GM23248 (cell line): Measurements from ENCODE around the gene FRMD3. TPM values are rescaled to one million over a fixed set of nuclear protein-coding genes. Genes with fewer than 3 reads are reported as not detected.

Source experiments
- DNase-seq: peaks from one replicate; pipeline ENCODE4 v3.0.0-alpha.2; 2015
- H2AFZ ChIP-seq: fragments of 200-600 bp; sonication (generic); 2 replicates; pipeline ENCODE4 v1.6.1; 2016; ENCODE audit warnings: antibody characterized with exemption
- H3F3A ChIP-seq: fragments of 200-600 bp; sonication (generic); 2 replicates; pipeline ENCODE4 v1.6.1; 2016; ENCODE audit warnings: mild to moderate bottlenecking, antibody characterized with exemption, mixed run types; ENCODE audit not compliant: insufficient read depth
- H3K27ac ChIP-seq: fragments of 200-600 bp; sonication (generic); 2 replicates; pipeline ENCODE4 v1.5.1; 2016; ENCODE audit warnings: mild to moderate bottlenecking
- H3K27me3 ChIP-seq: fragments of 200-600 bp; sonication (generic); replicated peaks from 2 replicates; pipeline ENCODE4 v1.6.1; 2016; ENCODE audit warnings: mild to moderate bottlenecking; ENCODE audit not compliant: insufficient read depth
- H3K36me3 ChIP-seq: fragments of 200-600 bp; sonication (generic); 2 replicates; pipeline ENCODE4 v1.6.1; 2016; ENCODE audit warnings: low read depth, mild to moderate bottlenecking
- H3K4me1 ChIP-seq: fragments of 200-600 bp; sonication (generic); 2 replicates; pipeline ENCODE4 v1.6.1; 2016; ENCODE audit warnings: mild to moderate bottlenecking; ENCODE audit not compliant: insufficient read depth
- H3K4me2 ChIP-seq: fragments of 200-600 bp; sonication (generic); one replicate; pipeline ENCODE4 v1.6.1; 2016; ENCODE audit warnings: mild to moderate bottlenecking; ENCODE audit not compliant: unreplicated experiment
- H3K4me3 ChIP-seq: fragments of 200-600 bp; sonication (generic); 2 replicates; pipeline ENCODE4 v1.5.1; 2016; ENCODE audit warnings: mild to moderate bottlenecking
- H3K79me2 ChIP-seq: fragments of 200-600 bp; sonication (generic); 2 replicates; pipeline ENCODE4 v1.6.1; 2016; ENCODE audit warnings: mild to moderate bottlenecking; ENCODE audit not compliant: insufficient read depth
- H3K9ac ChIP-seq: fragments of 200-600 bp; sonication (generic); 2 replicates; pipeline ENCODE4 v1.6.1; 2016; ENCODE audit warnings: mild to moderate bottlenecking
- H3K9me2 ChIP-seq: fragments of 200-600 bp; sonication (generic); 2 replicates; pipeline ENCODE4 v1.6.1; 2016; ENCODE audit warnings: mixed run types, mild to moderate bottlenecking, moderate library complexity; ENCODE audit not compliant: insufficient read depth
- H3K9me3 ChIP-seq: fragments of 200-600 bp; sonication (generic); one replicate; pipeline ENCODE4 v1.6.1; 2017; ENCODE audit warnings: low read depth
- H4K20me1 ChIP-seq: fragments of 200-600 bp; sonication (generic); 2 replicates; pipeline ENCODE4 v1.6.0; 2016; ENCODE audit not compliant: insufficient read depth
- EZH2 ChIP-seq: fragments of 200-600 bp; sonication (generic); IDR thresholded peaks from 2 replicates; pipeline ENCODE4 v1.6.1; 2018; ENCODE audit warnings: antibody characterized with exemption, mild to moderate bottlenecking; ENCODE audit not compliant: insufficient read depth, poor library complexity, severe bottlenecking
- EZH2phosphoT487 ChIP-seq: fragments of 200-600 bp; sonication (generic); IDR thresholded peaks from 2 replicates; pipeline ENCODE4 v1.6.1; 2018; ENCODE audit warnings: antibody characterized with exemption, moderate library complexity, mild to moderate bottlenecking, low read depth; ENCODE audit not compliant: insufficient read depth
- WGBS, 2 experiments: methylation state at CpG; one replicate each; pipeline ENCODE4 v1.1.6; 2015 to 2017; ENCODE audit warnings: low lambda C conversion rate in 2 of 2, low coverage in 1 of 2; ENCODE audit errors: missing lambda C conversion rate in 2 of 2; 5-methylcytosine and 5-hydroxymethylcytosine counted together
- in situ Hi-C: fragments of 300-500 bp; cut with MboI; formaldehyde crosslinking; loops from 2 replicates; pipeline ENCODE4 v1.15.0; 2020
- polyA plus RNA-seq: library from polyadenylated mRNA; unstranded; fragments of >200 nt; fragmentation: Nextera tagmentation; extraction: Ambion mirVana; gene quantifications from 2 replicates; pipeline ENCODE4 v1.2.1, GENCODE V29; 2016
- total RNA-seq: library from RNA; depleted of rRNA; stranded (reverse); fragments of >200 nt; shearing (Covaris generic); gene quantifications from 2 replicates; pipeline ENCODE4 v1.2.3, GENCODE V29; 2014

The FRMD3 gene
- total and polyA plus RNA-seq, 2 experiments from 2014 or later = 0.32 to 0.66 TPM

GRCh38 chr9:83440641-83441040, 97.6 kb downstream of the FRMD3 start:
- DNase-seq = no peak
- no peak overlapping the region for H3K27ac ChIP-seq
- in situ Hi-C loops = no loop called here

DNA sequence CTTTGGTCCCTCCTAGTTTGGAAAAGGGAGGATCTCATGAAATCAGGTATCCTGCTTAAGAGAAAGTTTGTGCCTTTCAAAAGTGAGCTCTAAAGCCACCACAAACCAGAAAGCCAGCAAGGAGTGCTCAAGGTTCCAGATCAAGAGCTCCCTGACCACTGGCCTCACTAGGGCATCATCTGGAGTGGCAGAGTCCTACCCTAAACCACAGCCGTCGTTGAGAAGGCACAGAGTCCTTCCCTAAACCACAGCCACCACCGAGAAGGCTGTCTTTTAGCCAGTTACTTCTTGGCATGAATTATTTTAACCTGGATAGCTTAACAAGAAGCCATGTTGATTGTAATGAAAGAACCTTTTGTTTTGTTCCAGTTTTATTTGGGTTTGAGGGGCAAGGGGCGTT, 102.9 kb downstream of the FRMD3 start:
- TF ChIP-seq EZH2phosphoT487 (no peak), EZH2 (no peak)
- Histone ChIP-seq H3K36me3 (no peaks in the 10 kb centered on the region), H3K9ac (no peak overlapping the region), H3F3A (peaks cover 13% of the 10 kb centered on the region; the same call in 1 of the 2 replicates), H3K4me2 (no peak overlapping the region), H3K4me1 (peaks cover 13% of the 10 kb centered on the region), H3K4me3 (no peak overlapping the region), H3K79me2 (no peaks in the 10 kb centered on the region), H3K9me3 (no peaks in the 10 kb centered on the region), H3K27ac (no peak overlapping the region), H3K27me3 (no peaks in the 10 kb centered on the region), H2AFZ (no peak overlapping the region), H4K20me1 (no peaks in the 10 kb centered on the region), H3K9me2 (no peaks in the 10 kb centered on the region)
- 78 to 79% methylated on average over 4 of the region's 4 CpGs for WGBS, 2 experiments
- in situ Hi-C loops = no loop called here
- DNase-seq = no peak

More at GRCh38 chr9:83440641-83441040, 97.6 kb downstream of the FRMD3 start:
- H2AFZ ChIP-seq = no peak overlapping the region
- no peak overlapping the region for H3K4me3 ChIP-seq
- 79 to 89% methylated on average over 5 of the region's 5 CpGs for WGBS, 2 experiments
- no peaks in the 10 kb centered on the region for H3F3A ChIP-seq
- H3K9me2 ChIP-seq = no peaks in the 10 kb centered on the region
- H3K36me3 ChIP-seq = no peaks in the 10 kb centered on the region
- TF ChIP-seq EZH2 = no peak
- no peak overlapping the region for H3K9ac ChIP-seq
- H3K27me3 ChIP-seq = no peaks in the 10 kb centered on the region
- no peaks in the 10 kb centered on the region for H3K9me3 ChIP-seq
- H3K79me2 ChIP-seq = no peaks in the 10 kb centered on the region
- H4K20me1 ChIP-seq = no peaks in the 10 kb centered on the region
- no peaks in the 10 kb centered on the region for H3K4me1 ChIP-seq
- H3K4me2 ChIP-seq = no peak overlapping the region

DNA sequence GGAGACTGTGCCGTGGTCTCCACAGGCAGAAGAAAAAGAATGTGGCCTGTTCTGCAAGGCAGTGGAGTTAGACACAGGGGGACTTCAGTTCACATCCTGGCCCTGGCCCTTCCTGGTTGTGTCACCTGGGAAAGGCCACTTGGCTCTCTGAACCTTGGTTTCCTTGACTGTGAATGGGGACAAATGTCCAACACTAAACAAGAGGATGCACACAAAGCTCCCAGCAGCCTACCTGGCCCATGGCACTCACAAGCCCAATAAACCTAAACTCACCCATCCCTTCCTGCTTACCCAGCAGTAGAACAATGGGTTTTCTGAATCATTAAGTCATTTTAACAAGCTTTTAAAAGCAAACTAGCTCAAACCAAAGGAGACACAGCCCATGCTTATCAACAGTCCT, 103.9 kb downstream of the FRMD3 start:
- in situ Hi-C loops = no loop called here
- WGBS, 2 experiments = 80 to 95% methylated on average over 1 of the region's 1 CpG
- no peak for TF ChIP-seq EZH2phosphoT487
- TF ChIP-seq EZH2 = no peak

DNA sequence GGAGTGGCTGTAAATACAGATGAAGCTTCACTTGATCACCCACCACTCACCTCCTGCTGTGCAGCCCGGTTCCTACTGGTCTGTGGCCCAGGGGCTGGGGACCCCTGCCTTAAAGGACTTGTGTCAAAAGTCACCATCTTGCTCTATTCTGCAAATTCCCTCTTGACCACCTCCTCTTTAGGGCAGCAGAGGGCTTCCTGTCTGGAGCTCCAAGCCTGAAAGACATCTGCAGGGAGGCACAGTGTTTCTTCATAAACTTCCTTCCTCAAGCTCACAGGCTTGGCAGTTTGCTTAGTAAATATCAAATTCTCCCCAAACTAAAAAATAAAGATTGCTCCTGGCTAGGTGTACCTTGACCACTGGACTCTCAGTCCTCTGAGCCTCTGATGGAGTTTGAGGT, 104.4 kb downstream of the FRMD3 start:
- Histone ChIP-seq H3K4me1 (peaks cover 13% of the 10 kb centered on the region), H3K27ac (no peak overlapping the region), H3K9ac (no peak overlapping the region), H3K4me3 (no peak overlapping the region), H3K27me3 (no peaks in the 10 kb centered on the region), H3K9me3 (no peaks in the 10 kb centered on the region), H3K36me3 (no peaks in the 10 kb centered on the region), H3K79me2 (no peaks in the 10 kb centered on the region), H4K20me1 (no peaks in the 10 kb centered on the region), H3K9me2 (no peaks in the 10 kb centered on the region), H3K4me2 (no peak overlapping the region), H2AFZ (no peak overlapping the region), H3F3A (peaks cover 13% of the 10 kb centered on the region; the same call in 1 of the 2 replicates)
- DNase-seq = no peak
- TF ChIP-seq EZH2 = no peak
- TF ChIP-seq EZH2phosphoT487 = no peak
- in situ Hi-C loops = no loop called here
- 93 to 100% methylated on average over 1 of the region's 1 CpG for WGBS, 2 experiments

More for the DNA sequence above, 103.9 kb downstream of the FRMD3 start:
- Histone ChIP-seq H3K79me2 (no peaks in the 10 kb centered on the region), H3F3A (peaks cover 13% of the 10 kb centered on the region; the same call in 1 of the 2 replicates), H3K9me2 (no peaks in the 10 kb centered on the region), H2AFZ (no peak overlapping the region), H3K9ac (no peak overlapping the region), H3K36me3 (no peaks in the 10 kb centered on the region), H3K9me3 (no peaks in the 10 kb centered on the region), H3K4me2 (no peak overlapping the region), H3K27me3 (no peaks in the 10 kb centered on the region), H3K27ac (no peak overlapping the region), H4K20me1 (no peaks in the 10 kb centered on the region), H3K4me3 (no peak overlapping the region), H3K4me1 (peaks cover 13% of the 10 kb centered on the region)
- no peak for DNase-seq
